Measurements from ENCODE around the gene TOR1AIP2. TPM values are rescaled to one million over a fixed set of nuclear protein-coding genes. Genes with fewer than 3 reads are reported as not detected.

The TOR1AIP2 gene
- total RNA-seq, 2 donors from 2014 or later, result 70.9 to 78.3 TPM

GRCh38 chr1:179831225-179831624, 46.4 kb downstream of the TOR1AIP2 start:
- Mint-ChIP-seq H3K27ac (no peak overlapping the region), H3K36me3 (ENCODE audit: low read depth) (peaks cover 4% of the 10 kb centered on the region), H3K9me3 (no peaks in the 10 kb centered on the region), H3K4me1 (peaks cover 9% of the 10 kb centered on the region), H3K27me3 (ENCODE audit: insufficient read depth) (peaks cover 8% of the 10 kb centered on the region), H3K4me3 (no peak overlapping the region)
- WGBS, 2 experiments (ENCODE audit: insufficient coverage in 1 of 2, insufficient read length in 1 of 2), result 94 to 100% methylated on average over 2 to 3 of the region's 3 CpGs
- no peaks in the 10 kb centered on the region for H3K4me1 ChIP-seq (ENCODE audit: control insufficient read depth, insufficient read depth, low read length)
- H3K27me3 ChIP-seq (ENCODE audit: control insufficient read depth, insufficient read depth, low read length, poor library complexity, severe bottlenecking), result no peaks in the 10 kb centered on the region
- no peaks in the 10 kb centered on the region for H3K9me3 ChIP-seq (ENCODE audit: control insufficient read depth, low read length)
- H3K9ac ChIP-seq (ENCODE audit: extremely low read depth, low read length, poor library complexity, severe bottlenecking), result no peak overlapping the region
- no peak for DNase-seq
- no peak overlapping the region for H3K4me3 ChIP-seq (ENCODE audit: low read length)
- no peak for TF ChIP-seq CTCF (conservative IDR thresholded peaks at IDR 0.05)
- no peak overlapping the region for H3K27ac ChIP-seq (ENCODE audit: low read depth, low read length)
- H3K36me3 ChIP-seq (ENCODE audit: control insufficient read depth, insufficient read depth, low read length), result no peaks in the 10 kb centered on the region

- no peak for DNase-seq
- no peaks in the 10 kb centered on the region for H3K36me3 ChIP-seq (ENCODE audit: control insufficient read depth, insufficient read depth, low read length)
- no peak overlapping the region for H3K4me3 ChIP-seq (ENCODE audit: low read length)
- Mint-ChIP-seq H3K9me3 (no peaks in the 10 kb centered on the region), H3K27me3 (ENCODE audit: insufficient read depth) (peaks cover 8% of the 10 kb centered on the region), H3K36me3 (ENCODE audit: low read depth) (no peaks in the 10 kb centered on the region), H3K4me3 (no peak overlapping the region), H3K27ac (no peak overlapping the region), H3K4me1 (peaks cover 14% of the 10 kb centered on the region)
- WGBS, 2 experiments (ENCODE audit: insufficient coverage in 1 of 2, insufficient read length in 1 of 2), result 90 to 94% methylated on average over 5 to 9 of the region's 9 CpGs
- H3K9me3 ChIP-seq (ENCODE audit: control insufficient read depth, low read length), result no peaks in the 10 kb centered on the region
- TF ChIP-seq CTCF (conservative IDR thresholded peaks at IDR 0.05), result no peak
- no peak overlapping the region for H3K27ac ChIP-seq (ENCODE audit: low read depth, low read length)
- no peaks in the 10 kb centered on the region for H3K27me3 ChIP-seq (ENCODE audit: control insufficient read depth, insufficient read depth, low read length, poor library complexity, severe bottlenecking)
- H3K4me1 ChIP-seq (ENCODE audit: control insufficient read depth, insufficient read depth, low read length), result no peaks in the 10 kb centered on the region
- H3K9ac ChIP-seq (ENCODE audit: extremely low read depth, low read length, poor library complexity, severe bottlenecking), result no peak overlapping the region
Measured at GRCh38 chr1:179828554-179829110, 49.0 kb downstream of the TOR1AIP2 start.

DNA sequence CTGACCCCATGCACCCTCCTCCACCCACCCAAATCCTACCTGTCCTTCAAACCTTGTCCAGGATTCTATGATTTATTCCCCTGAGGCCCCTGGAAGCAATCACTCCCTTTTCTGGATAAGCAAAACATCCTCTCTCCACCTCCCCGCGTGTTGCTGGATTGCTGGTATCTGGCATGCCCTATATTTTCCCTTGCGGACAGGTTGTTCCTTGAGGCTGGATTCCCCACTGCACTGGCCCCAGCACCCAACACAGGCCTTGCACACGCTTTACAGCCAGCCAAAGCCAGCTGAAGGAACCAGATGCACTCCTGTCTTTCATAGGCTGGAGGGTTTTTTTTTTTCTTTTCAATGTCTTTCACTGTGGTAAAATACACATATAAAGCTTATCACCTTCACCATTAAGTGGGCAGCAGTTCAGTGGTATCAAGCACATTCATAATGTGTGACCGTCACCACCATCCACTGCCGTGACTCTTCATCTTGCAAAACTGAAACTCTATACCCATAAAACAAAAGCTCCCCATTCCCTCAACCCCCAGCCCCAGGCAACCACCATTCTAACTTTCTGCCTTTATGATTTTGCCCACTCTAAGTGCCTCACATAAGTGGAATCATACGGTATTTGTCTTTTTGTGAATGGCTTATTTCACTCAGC, 50.9 kb downstream of the TOR1AIP2 start:
- H3K9ac ChIP-seq (ENCODE audit: extremely low read depth, low read length, poor library complexity, severe bottlenecking), result no peak overlapping the region
- TF ChIP-seq CTCF (conservative IDR thresholded peaks at IDR 0.05), result no peak
- Mint-ChIP-seq H3K9me3 (no peaks in the 10 kb centered on the region), H3K27me3 (ENCODE audit: insufficient read depth) (peaks cover 8% of the 10 kb centered on the region), H3K27ac (no peak overlapping the region), H3K4me3 (no peak overlapping the region), H3K4me1 (peaks cover 11% of the 10 kb centered on the region), H3K36me3 (ENCODE audit: low read depth) (no peaks in the 10 kb centered on the region)
- no peaks in the 10 kb centered on the region for H3K27me3 ChIP-seq (ENCODE audit: control insufficient read depth, insufficient read depth, low read length, poor library complexity, severe bottlenecking)
- no peak overlapping the region for H3K4me3 ChIP-seq (ENCODE audit: low read length)
- DNase-seq, result peak; percentile 20
- H3K36me3 ChIP-seq (ENCODE audit: control insufficient read depth, insufficient read depth, low read length), result no peaks in the 10 kb centered on the region
- H3K9me3 ChIP-seq (ENCODE audit: control insufficient read depth, low read length), result no peaks in the 10 kb centered on the region
- 81 to 100% methylated on average over 3 to 7 of the region's 7 CpGs for WGBS, 2 experiments (ENCODE audit: insufficient coverage in 1 of 2, insufficient read length in 1 of 2)
- H3K4me1 ChIP-seq (ENCODE audit: control insufficient read depth, insufficient read depth, low read length), result no peaks in the 10 kb centered on the region
- no peak overlapping the region for H3K27ac ChIP-seq (ENCODE audit: low read depth, low read length)
